Uterus (tissue), 2 donors: Measurements from ENCODE around the gene SYN1.

Experiments used
- POLR2A ChIP-seq, 2 donors: fragments of 450-650 bp; IDR thresholded peaks; one replicate each; pipeline ENCODE4 v1.6.1; 2016; ENCODE audit warnings: antibody characterized with exemption in 2 of 2, mild to moderate bottlenecking in 1 of 2, moderate library complexity in 1 of 2
- TF ChIP-seq, protein P1 (sequence below), 4 experiments: fragments of 200-600 bp in 2 of 4; fragments of 450-650 bp in 2 of 4; sonication (generic) in 2 of 4; IDR thresholded peaks; one replicate each; pipeline ENCODE4 v1.5.1; 2016 to 2019; ENCODE audit warnings: antibody characterized with exemption in 4 of 4, mild to moderate bottlenecking in 2 of 4, moderate library complexity in 1 of 4

DNA sequence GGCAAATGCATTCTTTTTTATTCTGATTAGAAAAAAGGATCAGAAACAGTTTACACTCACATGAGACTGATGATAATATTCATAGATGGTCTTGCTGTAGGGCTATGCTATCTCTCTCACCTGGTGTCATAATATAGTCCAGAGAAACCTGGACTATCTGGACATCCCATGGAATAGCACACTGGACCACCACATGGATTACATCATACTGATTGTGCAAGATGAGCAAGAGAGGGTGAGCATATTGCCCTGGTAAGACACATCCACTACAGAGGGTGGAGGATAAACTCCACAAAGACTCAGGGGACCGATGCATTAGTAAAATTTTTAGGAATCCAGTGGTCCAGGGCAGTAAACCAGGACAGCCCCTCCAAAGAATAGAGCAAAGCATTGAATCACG, 8.2 kb downstream of the SYN1 start:
- TF ChIP-seq, protein P1, sequence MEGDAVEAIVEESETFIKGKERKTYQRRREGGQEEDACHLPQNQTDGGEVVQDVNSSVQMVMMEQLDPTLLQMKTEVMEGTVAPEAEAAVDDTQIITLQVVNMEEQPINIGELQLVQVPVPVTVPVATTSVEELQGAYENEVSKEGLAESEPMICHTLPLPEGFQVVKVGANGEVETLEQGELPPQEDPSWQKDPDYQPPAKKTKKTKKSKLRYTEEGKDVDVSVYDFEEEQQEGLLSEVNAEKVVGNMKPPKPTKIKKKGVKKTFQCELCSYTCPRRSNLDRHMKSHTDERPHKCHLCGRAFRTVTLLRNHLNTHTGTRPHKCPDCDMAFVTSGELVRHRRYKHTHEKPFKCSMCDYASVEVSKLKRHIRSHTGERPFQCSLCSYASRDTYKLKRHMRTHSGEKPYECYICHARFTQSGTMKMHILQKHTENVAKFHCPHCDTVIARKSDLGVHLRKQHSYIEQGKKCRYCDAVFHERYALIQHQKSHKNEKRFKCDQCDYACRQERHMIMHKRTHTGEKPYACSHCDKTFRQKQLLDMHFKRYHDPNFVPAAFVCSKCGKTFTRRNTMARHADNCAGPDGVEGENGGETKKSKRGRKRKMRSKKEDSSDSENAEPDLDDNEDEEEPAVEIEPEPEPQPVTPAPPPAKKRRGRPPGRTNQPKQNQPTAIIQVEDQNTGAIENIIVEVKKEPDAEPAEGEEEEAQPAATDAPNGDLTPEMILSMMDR (IDR thresholded peaks at IDR 0.05) = no peak
- no peak for TF ChIP-seq POLR2A (IDR thresholded peaks at IDR 0.05)
